ENCODE data around the gene SLC25A23.
"Not testable (repeated sequence)": the region's sequence is repeated elsewhere in the genome, so short reads cannot be mapped to it uniquely, and the experiment has no call there.

The SLC25A23 gene

DNA sequence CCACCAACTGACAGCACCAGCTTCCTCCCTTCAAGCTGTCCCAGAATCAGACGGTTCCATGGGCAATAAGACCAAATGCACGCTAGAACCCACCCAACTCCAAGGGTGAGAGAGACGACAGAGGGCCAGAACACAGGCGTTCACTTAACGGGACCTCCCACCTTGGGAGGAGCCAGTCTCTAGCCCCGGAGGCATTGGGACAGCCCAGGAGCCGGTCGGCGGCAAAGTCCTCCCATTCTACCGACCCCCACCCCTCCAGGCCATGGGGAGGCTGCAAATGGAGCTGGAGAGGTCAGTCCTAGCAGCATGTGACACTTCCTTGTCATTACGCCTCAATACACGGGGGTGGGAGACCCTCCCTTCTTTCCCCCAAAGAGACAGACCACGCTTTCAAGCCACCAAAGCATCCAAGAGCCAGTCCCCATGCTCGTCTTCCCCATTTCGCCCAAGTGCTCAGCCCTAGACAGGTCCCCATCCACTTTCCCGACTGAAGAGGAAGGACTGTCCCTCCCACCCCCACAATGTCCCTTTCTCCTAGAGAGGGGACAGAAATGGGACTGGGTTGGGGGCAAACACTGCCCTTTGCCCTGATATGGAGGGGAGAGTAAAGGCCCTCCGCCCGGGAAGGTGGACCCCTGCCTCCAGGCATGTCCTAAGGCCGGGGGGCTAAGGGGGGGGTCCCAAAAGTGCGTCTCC, 35.9 kb downstream of the SLC25A23 start:
- DNase-seq, result no peak

GRCh38 chr19:6421075-6422014, 38.2 kb downstream of the SLC25A23 start:
- DNase-seq, result no peak

DNA sequence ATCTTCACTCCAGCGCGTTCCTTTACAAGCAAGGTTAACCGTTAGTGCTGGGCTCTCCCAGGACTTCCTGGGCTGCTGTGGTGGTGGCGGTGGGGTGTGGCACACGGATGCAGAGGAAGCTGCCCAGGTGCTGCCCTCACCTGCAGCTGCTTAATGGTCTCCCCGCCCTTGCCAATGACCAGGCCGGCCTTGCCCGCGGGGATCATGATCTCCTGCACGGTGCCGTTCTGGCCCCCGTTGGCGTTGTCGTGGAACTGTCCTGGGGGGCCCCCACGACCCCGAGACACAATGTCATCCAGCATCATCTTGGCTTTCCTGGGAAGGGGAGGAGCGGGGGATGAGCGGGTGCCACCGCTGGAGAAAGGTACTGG, 41.0 kb downstream of the SLC25A23 start:
- no peak for DNase-seq

GRCh38 chr19:6417713-6418561, 41.7 kb downstream of the SLC25A23 start:
- DNase-seq, result no peak

- DNase-seq, result no peak
Measured at GRCh38 chr19:6416658-6417405, 42.8 kb downstream of the SLC25A23 start.

DNA sequence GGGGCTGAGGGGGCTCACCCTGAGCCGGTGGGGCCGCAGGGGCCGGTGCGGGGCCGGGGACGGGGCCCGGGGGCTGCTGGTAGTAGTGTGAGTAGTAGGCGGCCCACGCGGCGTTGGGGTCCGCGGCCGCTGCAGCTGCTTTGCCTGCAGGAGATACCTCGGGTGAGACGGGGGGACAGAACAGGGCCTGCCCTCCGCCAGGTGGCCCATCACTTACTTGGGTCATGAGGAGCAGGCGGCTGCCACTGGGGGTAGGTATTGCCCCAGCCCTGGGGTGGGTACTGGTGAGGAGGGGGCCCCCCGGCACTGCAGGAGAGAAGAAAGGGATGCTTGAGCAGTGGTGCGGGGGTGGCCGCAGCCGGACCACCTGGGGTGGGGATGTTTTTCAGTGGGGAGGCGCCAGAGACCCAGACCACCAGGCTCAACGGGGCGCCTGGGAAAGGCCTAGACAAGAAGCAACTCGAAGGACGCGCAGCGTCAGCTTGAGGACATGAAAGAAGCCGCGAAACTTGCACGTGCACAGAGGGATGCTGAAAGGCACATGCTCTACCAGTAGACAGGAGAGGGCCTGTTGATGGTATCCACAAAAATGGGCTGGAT, 43.9 kb downstream of the SLC25A23 start:
- no peak for DNase-seq

DNA sequence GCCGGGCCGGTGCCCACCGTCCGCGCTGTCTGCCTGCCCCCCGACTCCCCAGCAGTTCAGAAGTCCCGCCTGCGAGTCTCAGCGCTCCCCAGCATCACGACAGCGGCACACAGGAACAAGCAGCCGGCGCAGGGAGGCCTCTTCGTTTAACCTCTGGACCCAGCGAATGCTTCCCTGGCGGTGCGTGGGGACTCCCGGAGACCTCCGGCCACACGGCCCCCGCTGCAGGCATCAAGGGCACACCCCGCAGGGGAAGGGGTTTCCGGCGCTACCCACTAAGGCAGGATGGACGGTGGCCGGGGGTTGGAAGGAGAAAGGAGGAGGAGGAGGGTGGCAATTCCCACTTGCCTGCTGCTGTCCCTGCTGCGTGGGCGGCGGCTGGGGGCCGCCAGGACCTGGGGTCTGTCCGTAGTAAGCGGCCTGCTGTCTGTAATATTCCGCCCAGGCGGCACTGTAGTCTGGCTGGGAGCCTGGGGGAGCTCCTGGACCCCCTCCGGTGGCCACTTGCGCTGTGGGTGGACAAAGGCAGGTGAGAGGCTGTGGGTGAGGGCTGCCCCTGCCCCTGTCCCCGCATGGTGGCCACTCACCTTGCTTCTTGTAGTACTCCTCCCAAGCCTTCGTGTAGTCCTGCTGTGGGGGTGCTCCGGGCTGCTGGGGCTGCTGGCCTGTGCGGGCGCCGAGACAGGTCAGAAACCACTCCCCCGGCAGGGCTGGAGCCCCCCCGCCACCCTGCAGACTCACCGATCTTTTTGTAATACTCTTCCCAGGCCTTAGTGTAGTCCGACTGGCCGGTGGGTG, 44.6 kb downstream of the SLC25A23 start:
- DNase-seq, result no peak

DNA sequence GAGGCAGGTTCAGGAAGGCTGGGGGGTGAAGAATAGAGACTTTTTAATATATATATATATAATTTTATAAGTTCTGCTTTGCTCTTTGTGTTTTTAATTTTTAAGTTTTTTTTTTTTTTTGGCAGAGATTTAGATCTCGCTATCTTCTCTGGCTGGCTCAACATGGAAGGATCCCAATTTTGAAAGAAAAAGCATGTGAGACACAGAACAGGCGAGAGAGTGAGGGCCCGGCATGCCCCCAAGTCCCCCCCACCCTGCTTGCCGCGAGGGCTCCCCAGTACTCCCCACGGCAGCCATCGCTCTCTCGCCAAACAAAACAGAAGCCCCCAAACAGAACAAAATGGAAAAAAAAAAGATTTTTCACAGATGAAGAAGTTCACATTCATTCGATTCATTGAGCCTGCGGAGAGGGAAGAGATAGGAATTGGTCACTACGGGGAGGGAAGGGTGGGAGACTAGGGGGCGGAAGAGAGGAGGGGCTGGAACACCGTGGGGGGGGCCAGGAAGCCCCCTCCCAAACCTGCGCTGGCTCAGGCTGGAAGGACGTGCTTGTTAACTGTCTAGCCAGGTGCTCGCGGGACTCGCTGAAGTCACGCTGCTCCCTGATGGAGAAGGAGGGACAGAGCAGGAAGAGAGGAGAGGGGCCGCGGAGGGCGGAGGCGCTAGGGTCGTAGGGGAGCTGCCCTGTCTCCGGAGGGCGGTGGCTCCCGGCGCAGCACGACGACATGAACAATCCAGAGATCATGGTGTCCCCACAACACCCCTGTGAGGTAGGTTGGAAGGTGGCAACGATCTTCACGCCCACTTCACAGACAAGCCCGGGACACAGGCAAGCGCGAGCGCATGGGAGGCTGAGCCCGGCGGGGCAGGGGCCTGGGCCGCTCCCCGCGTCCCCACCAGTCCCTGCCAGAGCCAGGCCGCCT, 45.6 kb downstream of the SLC25A23 start:
- DNase-seq, result no peak

DNA sequence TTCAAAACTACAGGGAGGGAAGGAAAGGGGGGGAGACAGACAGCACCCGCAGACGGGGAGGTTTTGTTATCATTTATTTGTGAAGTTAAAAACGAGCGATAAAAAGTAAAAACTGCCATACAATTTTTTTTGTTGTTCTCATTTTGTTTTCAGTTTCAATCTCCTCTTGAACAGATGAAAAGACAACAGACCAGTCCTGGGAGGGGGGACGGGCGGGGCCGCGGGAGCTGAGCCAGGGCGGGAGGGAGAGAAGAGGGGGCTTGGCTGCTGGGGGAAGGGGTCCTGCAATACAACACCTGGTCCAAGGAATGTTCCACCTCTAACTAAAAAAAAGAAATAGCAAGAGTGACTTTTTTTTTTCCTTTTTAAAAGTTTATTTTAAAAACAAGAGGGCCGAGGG, 46.3 kb downstream of the SLC25A23 start:
- DNase-seq, result no peak

- no peak for DNase-seq
Measured at GRCh38 chr19:6412447-6413091, 47.0 kb downstream of the SLC25A23 start.

GRCh38 chr19:6412061-6412446, 47.5 kb downstream of the SLC25A23 start:
- no peak for DNase-seq

- DNase-seq, result no peak
Measured at GRCh38 chr19:6409346-6409745, 50.2 kb downstream of the SLC25A23 start.

DNA sequence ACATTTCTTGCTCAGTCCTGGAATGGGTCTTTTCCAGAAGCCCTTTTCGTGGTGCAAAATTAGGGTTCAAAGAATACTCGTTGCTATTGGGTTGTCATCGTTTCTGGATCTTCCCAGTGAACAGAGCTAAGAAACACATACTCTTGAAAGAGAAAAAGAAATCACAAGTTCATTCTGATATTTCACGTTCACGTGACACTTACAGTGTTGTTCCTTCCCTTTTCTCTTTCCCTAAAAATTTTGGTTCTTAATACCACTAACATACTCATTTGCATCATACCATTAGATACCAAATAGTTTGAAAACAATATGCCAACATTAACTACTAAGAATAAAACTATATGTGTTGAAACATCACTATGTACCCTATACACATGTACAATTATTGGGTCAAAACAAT, 53.2 kb downstream of the SLC25A23 start:
- DNase-seq, result no peak

DNA sequence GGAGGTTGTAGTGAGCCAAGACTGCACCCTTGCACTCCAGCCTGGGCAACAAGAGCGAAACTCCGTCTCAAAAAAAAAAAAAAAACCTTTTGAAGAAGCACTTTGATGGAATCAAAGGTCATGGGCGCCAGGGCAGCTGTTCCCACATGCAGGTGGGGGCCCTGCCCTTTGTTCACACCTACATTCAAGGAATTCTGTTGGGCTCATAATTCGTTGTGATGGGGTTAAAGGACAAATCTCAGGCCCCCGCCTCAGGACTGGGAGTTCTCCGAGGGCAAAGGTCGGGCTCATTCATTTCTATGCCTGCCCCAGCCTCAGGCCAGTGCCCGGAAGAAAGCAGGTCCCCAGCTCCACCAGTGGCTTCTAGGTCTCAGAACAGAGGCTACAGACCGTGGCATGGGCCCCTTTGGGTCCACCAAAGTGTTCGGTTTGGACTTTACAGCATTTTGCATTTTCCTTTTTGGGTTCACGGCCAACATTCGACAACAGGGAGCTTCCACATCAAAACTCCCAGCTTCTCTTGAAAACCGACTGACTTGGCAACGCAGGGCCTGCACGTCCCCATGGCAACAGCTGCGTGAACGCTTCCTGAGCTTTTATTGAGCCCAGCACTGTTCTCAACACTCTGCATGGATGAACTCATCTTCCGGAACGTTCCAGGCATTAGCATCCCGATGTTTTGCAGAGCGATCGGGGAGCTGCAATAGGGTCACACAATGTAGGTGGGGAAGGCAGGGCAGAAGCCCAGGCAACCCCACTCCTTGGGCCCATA, 56.6 kb downstream of the SLC25A23 start:
- DNase-seq, result no peak

- no peak for DNase-seq
Measured at GRCh38 chr19:6402058-6402457, 57.5 kb downstream of the SLC25A23 start.

DNA sequence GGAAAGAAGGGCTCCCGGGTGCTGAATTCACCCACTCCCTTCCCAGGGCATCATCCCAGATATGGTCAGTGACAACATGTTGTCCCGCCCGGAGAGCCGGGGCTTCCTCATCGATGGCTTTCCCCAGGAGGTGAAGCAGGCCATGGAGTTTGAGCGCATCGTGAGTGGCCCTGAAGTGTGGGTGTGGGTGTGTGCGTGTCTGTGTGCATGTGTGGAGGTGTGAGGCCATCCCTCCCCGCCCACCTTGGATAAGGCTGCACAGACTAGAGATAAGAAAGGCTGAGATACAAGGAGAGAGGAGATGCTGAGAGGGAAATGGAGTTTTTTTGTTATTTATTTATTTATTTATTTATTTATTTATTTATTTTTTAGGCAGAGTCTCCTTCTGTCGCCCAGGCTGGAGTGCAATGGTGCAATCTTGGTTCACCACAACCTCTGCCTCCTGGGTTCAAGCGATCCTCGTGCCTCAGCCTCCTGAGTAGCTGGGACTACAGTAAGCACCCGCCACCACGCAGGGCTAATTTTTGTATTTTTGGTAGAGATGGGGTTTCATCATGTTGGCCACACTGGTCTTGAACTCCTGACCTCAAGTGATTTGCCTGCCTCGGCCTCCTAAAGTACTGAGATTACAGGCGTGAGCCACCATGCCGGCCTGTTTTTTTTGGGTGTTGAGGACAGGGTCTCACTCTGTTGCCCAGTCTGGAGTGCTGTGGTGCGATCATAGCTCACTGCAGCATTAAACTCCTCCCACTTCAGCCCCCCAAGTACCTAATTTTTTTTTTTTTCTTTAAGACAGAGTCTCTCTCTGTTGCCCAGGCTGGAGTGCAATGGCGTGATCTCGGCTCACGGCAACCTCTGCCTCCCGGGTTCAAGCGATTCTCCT, 59.3 kb downstream of the SLC25A23 start:
- not testable (repeated sequence) for DNase-seq

- DNase-seq, result no peak
Measured at GRCh38 chr19:6396305-6396704, 63.3 kb downstream of the SLC25A23 start.

DNA sequence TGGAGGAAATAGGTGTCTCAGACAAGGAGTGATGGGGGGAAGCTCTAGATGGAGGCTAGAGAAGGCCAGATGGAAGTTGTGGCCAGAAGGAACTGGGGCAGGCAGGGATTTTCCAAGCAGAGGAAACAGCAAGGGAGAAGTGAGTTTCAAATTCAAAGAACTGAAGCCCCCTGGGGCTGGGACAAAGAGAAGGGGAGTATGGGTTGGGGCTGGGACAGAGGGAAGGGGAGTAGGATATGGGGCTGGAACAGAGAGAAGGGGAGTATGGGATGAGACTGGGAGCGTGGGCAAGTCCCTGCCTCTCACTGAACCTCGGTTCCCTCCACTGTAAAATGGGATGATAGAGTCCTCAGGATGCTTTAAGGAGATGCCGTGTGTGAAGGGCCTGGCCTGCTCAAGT, 64.8 kb downstream of the SLC25A23 start:
- no peak for DNase-seq

All from NCI-H187 (cell line).